Retina (tissue), 1 donor: ENCODE results near the gene TMEM208.
A peak's percentile ranks its signal among the peaks of the same experiment; 100 is the strongest.

Source experiments
- DNase-seq: peaks from one replicate; pipeline ENCODE4 v3.0.0-alpha.2; 2016

The TMEM208 gene

GRCh38 chr16:67191995-67192681, 34.8 kb upstream of the TMEM208 start, which contains the start of gene E2F4:
TSS of gene E2F4 (plus strand) at chr16:67192155. CDS start at chr16:67192228, 73 bp downstream.
- DNase-seq: peak; percentile 91

GRCh38 chr16:67192781-67193361, 34.1 kb upstream of the TMEM208 start:
- no peak for DNase-seq

- DNase-seq: no peak
Observed at GRCh38 chr16:67193536-67193935, 33.4 kb upstream of the TMEM208 start.

- no peak for DNase-seq
Observed at GRCh38 chr16:67194260-67194659, 32.7 kb upstream of the TMEM208 start.

- no peak for DNase-seq
Observed at GRCh38 chr16:67195676-67196075, 31.3 kb upstream of the TMEM208 start.

- DNase-seq: no peak
Observed at GRCh38 chr16:67196881-67197280, 30.0 kb upstream of the TMEM208 start.

GRCh38 chr16:67197704-67198103, 29.2 kb upstream of the TMEM208 start:
- DNase-seq: no peak

GRCh38 chr16:67198238-67198734, 28.6 kb upstream of the TMEM208 start:
- no peak for DNase-seq

- peak; percentile 40 for DNase-seq
Observed at GRCh38 chr16:67199011-67199807, 27.7 kb upstream of the TMEM208 start, which contains the start of gene ELMO3. TSS of gene ELMO3 (plus strand) at chr16:67199131. CDS start at chr16:67199327, 196 bp downstream.

- DNase-seq: no peak
Observed at GRCh38 chr16:67199808-67200198, 27.1 kb upstream of the TMEM208 start.

GRCh38 chr16:67200491-67200890, 26.4 kb upstream of the TMEM208 start:
- DNase-seq: no peak

- DNase-seq: no peak
Observed at GRCh38 chr16:67201411-67202345, 25.3 kb upstream of the TMEM208 start.

GRCh38 chr16:67202426-67202825, 24.5 kb upstream of the TMEM208 start:
- no peak for DNase-seq

GRCh38 chr16:67202956-67203493, 23.9 kb upstream of the TMEM208 start:
- no peak for DNase-seq

GRCh38 chr16:67204076-67204475, 22.9 kb upstream of the TMEM208 start:
- no peak for DNase-seq

- DNase-seq: no peak
Observed at GRCh38 chr16:67206129-67206837, 20.6 kb upstream of the TMEM208 start.

GRCh38 chr16:67206838-67207248, 20.1 kb upstream of the TMEM208 start:
- no peak for DNase-seq

- no peak for DNase-seq
Observed at GRCh38 chr16:67207249-67208091, 19.5 kb upstream of the TMEM208 start.

GRCh38 chr16:67208154-67208896, 18.6 kb upstream of the TMEM208 start:
- DNase-seq: no peak

- no peak for DNase-seq
Observed at GRCh38 chr16:67209565-67209964, 17.4 kb upstream of the TMEM208 start.
